AG09309 (cell line): ENCODE data around the gene PAEP.

Source experiments
- DNase-seq: peaks from one replicate; pipeline ENCODE4 v3.0.0-alpha.2; 2010; ENCODE audit warnings: low read depth
- H3K4me3 ChIP-seq: 2 replicates; pipeline ENCODE4 v1.5.1; 2011; ENCODE audit warnings: mild to moderate bottlenecking, low read depth, low read length, moderate library complexity; ENCODE audit not compliant: control insufficient read depth
- CTCF ChIP-seq: IDR thresholded peaks from 2 replicates; pipeline ENCODE4 v1.5.1; 2011; ENCODE audit warnings: mild to moderate bottlenecking, low read depth, low read length, inconsistent platforms; ENCODE audit not compliant: insufficient read depth, control insufficient read depth; ENCODE audit errors: missing control alignments

PAEP gene

GRCh38 chr9:135590486-135591079 is 29.0 kb downstream of the PAEP start:
- no peak overlapping the region for H3K4me3 ChIP-seq
- no peak for DNase-seq
- no peak for TF ChIP-seq CTCF

GRCh38 chr9:135591506-135592330 is 30.2 kb downstream of the PAEP start:
- no peak overlapping the region for H3K4me3 ChIP-seq
- no peak for TF ChIP-seq CTCF
- DNase-seq: no peak

- no peak for TF ChIP-seq CTCF
- no peak overlapping the region for H3K4me3 ChIP-seq
Observed at GRCh38 chr9:135592331-135592590, 30.7 kb downstream of the PAEP start.

GRCh38 chr9:135592625-135593024 is 31.1 kb downstream of the PAEP start:
- H3K4me3 ChIP-seq: no peak overlapping the region
- DNase-seq: no peak
- TF ChIP-seq CTCF: no peak

More at GRCh38 chr9:135592331-135592590, 30.7 kb downstream of the PAEP start:
- no peak for DNase-seq

GRCh38 chr9:135596211-135596610 is 34.7 kb downstream of the PAEP start:
- no peak for TF ChIP-seq CTCF
- no peak for DNase-seq

GRCh38 chr9:135600296-135600817 is 38.8 kb downstream of the PAEP start:
- no peak for TF ChIP-seq CTCF
- H3K4me3 ChIP-seq: no peak overlapping the region
- DNase-seq: no peak

More at GRCh38 chr9:135596211-135596610, 34.7 kb downstream of the PAEP start:
- no peak overlapping the region for H3K4me3 ChIP-seq
